B cell (primary cell): ENCODE data around the gene C20orf204. TPM values are rescaled to one million over a fixed set of nuclear protein-coding genes. Genes with fewer than 3 reads are reported as not detected.

Experiments used
- ATAC-seq: fragments of 200-7000 bp; cut with Tn5 transposase; one replicate; pipeline ENCODE4 v1.10.0; 2021; ENCODE audit warnings: low read depth, mild to moderate bottlenecking, moderate number of reproducible peaks, moderate library complexity
- CTCF ChIA-PET: fragments of 350-600 bp; sonication (Branson Sonifier 250); formaldehyde crosslinking; loops from one replicate; lab custom pipeline; 2021; ENCODE audit warnings: antibody characterized with exemption, inconsistent platforms; lab: Charles Lee
- POLR2A ChIA-PET: fragments of 350-600 bp; sonication (Branson Sonifier 250); formaldehyde crosslinking; loops from one replicate; lab custom pipeline; 2021; ENCODE audit warnings: antibody characterized with exemption; lab: Charles Lee
- DNase-seq: peaks from one replicate; pipeline ENCODE4 v3.0.0; 2013
- H2AFZ ChIP-seq: 2 replicates; pipeline ENCODE4 v1.6.1; 2012; ENCODE audit warnings: mild to moderate bottlenecking, low read depth, low read length; ENCODE audit not compliant: insufficient read depth, poor library complexity, severe bottlenecking
- H3K27ac ChIP-seq, 2 donors: 1 replicate in 1 of 2; 2 replicates in 1 of 2; pipeline ENCODE4 v1.5.1; 2012 to 2013; ENCODE audit warnings: low read length in 2 of 2, mild to moderate bottlenecking in 2 of 2, moderate library complexity in 1 of 2
- H3K27me3 ChIP-seq, 4 experiments: fragments of 200-600 bp in 1 of 4; sonication (generic) in 1 of 4; replicated peaks in 1 of 4; 1 replicate in 2 of 4; 2 replicates in 2 of 4; pipeline versions ENCODE4 v1.6.1 to v1.7.0; 2013 to 2016; ENCODE audit warnings: low read length in 3 of 4, mild to moderate bottlenecking in 2 of 4, mixed read lengths in 1 of 4, moderate library complexity in 1 of 4; ENCODE audit not compliant: insufficient read depth in 4 of 4, control insufficient read depth in 3 of 4; ENCODE audit errors: control extremely low read depth in 1 of 4
- H3K36me3 ChIP-seq, 2 experiments: replicated peaks in 1 of 2; 1 replicate in 1 of 2; 2 replicates in 1 of 2; pipeline versions ENCODE4 v1.6.1 to v1.7.1; 2013; ENCODE audit warnings: low read length in 1 of 2; ENCODE audit not compliant: insufficient read depth in 2 of 2, control insufficient read depth in 1 of 2; ENCODE audit errors: control extremely low read depth in 1 of 2, extremely low read depth in 1 of 2
- H3K4me1 ChIP-seq, 2 donors: fragments of 200-600 bp in 1 of 2; sonication (generic) in 1 of 2; 1 replicate in 1 of 2; 2 replicates in 1 of 2; pipeline versions ENCODE4 v1.5.1 to v1.6.1; 2013 to 2017; ENCODE audit warnings: low read length in 2 of 2; ENCODE audit not compliant: control insufficient read depth in 2 of 2, insufficient read depth in 2 of 2
- H3K4me2 ChIP-seq: replicated peaks from 2 replicates; pipeline ENCODE3; 2012; ENCODE audit warnings: mild to moderate bottlenecking, low read depth, low read length; ENCODE audit not compliant: poor library complexity, severe bottlenecking
- H3K4me3 ChIP-seq, 5 experiments: fragments of 200-600 bp in 1 of 5; sonication (generic) in 1 of 5; 1 replicate in 3 of 5; 2 replicates in 2 of 5; pipeline versions ENCODE4 v1.5.1 to v1.7.0; 2011 to 2016; ENCODE audit warnings: low read length in 4 of 5, mild to moderate bottlenecking in 4 of 5, low read depth in 2 of 5, control low read depth in 1 of 5, moderate library complexity in 1 of 5; ENCODE audit not compliant: insufficient read depth in 1 of 5; ENCODE audit errors: control extremely low read depth in 1 of 5, extremely low read depth in 1 of 5
- H3K79me2 ChIP-seq: fragments of 200-600 bp; sonication (generic); one replicate; pipeline ENCODE4 v1.6.0; 2016; ENCODE audit warnings: low read length; ENCODE audit not compliant: control insufficient read depth, insufficient read depth
- H3K9ac ChIP-seq: fragments of 200-600 bp; sonication (generic); 2 replicates; pipeline ENCODE4 v1.6.1; 2017; ENCODE audit warnings: mild to moderate bottlenecking, low read length, moderate library complexity
- H3K9me3 ChIP-seq, 3 donors: one replicate each; pipeline versions ENCODE4 v1.6.1 to v1.7.1; 2013; ENCODE audit warnings: low read length in 2 of 3; ENCODE audit not compliant: control insufficient read depth in 2 of 3, insufficient read depth in 1 of 3; ENCODE audit errors: control extremely low read depth in 1 of 3
- H4K20me1 ChIP-seq: 2 replicates; pipeline ENCODE4 v1.6.0; 2012; ENCODE audit warnings: mild to moderate bottlenecking, low read length; ENCODE audit not compliant: insufficient read depth, control insufficient read depth, poor library complexity, severe bottlenecking
- H3K27ac Mint-ChIP-seq: one replicate; pipeline ENCODE4 v1.8.0; 2021; ENCODE audit warnings: mixed read lengths
- H3K27me3 Mint-ChIP-seq: one replicate; pipeline ENCODE4 v1.8.0; 2021; ENCODE audit warnings: mixed read lengths
- H3K4me1 Mint-ChIP-seq: one replicate; pipeline ENCODE4 v1.8.0; 2021; ENCODE audit warnings: mixed read lengths
- H3K4me3 Mint-ChIP-seq: one replicate; pipeline ENCODE4 v1.8.0; 2021; ENCODE audit warnings: mixed read lengths
- H3K9me3 Mint-ChIP-seq: one replicate; pipeline ENCODE4 v1.8.0; 2022; ENCODE audit warnings: mixed read lengths; ENCODE audit not compliant: insufficient read depth
- CTCF ChIP-seq: fragments of 200-600 bp; IDR thresholded peaks from one replicate; pipeline ENCODE4 v1.8.0; 2022; ENCODE audit warnings: antibody characterized with exemption, mild to moderate bottlenecking
- EZH2 ChIP-seq: IDR thresholded peaks from 2 replicates; pipeline ENCODE4 v1.6.1; 2012; ENCODE audit warnings: borderline replicate concordance, low read depth, mild to moderate bottlenecking, moderate library complexity, low read length; ENCODE audit not compliant: insufficient read depth, poor library complexity, severe bottlenecking
- WGBS: methylation state at CpG from one replicate; pipeline ENCODE4 v1.1.5; 2013; ENCODE audit warnings: missing lambda C conversion rate; ENCODE audit not compliant: insufficient coverage; 5-methylcytosine and 5-hydroxymethylcytosine counted together
- intact Hi-C: fragments of 100-400 bp; cut with micrococcal nuclease; formaldehyde crosslinking; loops from one replicate; pipeline ENCODE4 v1.10.0; 2022
- polyA plus RNA-seq: library from polyadenylated mRNA; depleted of rRNA; stranded (reverse); fragments of >200 nt; gene quantifications from 2 replicates; pipeline ENCODE4 v1.2.3, GENCODE V29; 2012
- total RNA-seq, 2 donors: library from RNA; stranded (reverse); fragments of 120-200 nt in 1 of 2; gene quantifications; 1 replicate in 1 of 2; 2 replicates in 1 of 2; pipeline versions ENCODE4 v1.2.3 to v1.2.4, GENCODE V29; 2013 to 2022

Gene C20orf204
- total and polyA plus RNA-seq, 2 donors (not counting 1 experiment from before 2014, with no cell fraction given): 0.24 to 2.5 TPM

- Histone ChIP-seq H2AFZ (no peak overlapping the region), H3K9me3 (no peaks in the 10 kb centered on the region), H3K27ac (no peak overlapping the region), H3K9ac (no peak overlapping the region), H4K20me1 (peaks cover 44% of the 10 kb centered on the region), H3K4me3 (no peak overlapping the region), H3K79me2 (peaks cover 41% of the 10 kb centered on the region), H3K4me1 (peaks cover 0 to 6% of the 10 kb centered on the region in 2 donors), H3K27me3 (no peaks in the 10 kb centered on the region), H3K36me3 (peaks cover 11 to 76% of the 10 kb centered on the region in 2 experiments), H3K4me2 (no peak overlapping the region)
- DNase-seq: no peak
- intact Hi-C loops: no loop called here
- no peak for ATAC-seq
- POLR2A ChIA-PET: interaction anchor here (0.7 kb wide), 1 partner anchor 135 kb away, joined by 4 read pairs; no protein-coding TSS in a partner anchor
- CTCF ChIA-PET: no interaction called here
- no peaks in the 10 kb centered on the region for H3K9me3 Mint-ChIP-seq
- TF ChIP-seq CTCF: no peak
- no peak for TF ChIP-seq EZH2
- no peaks in the 10 kb centered on the region for H3K27me3 Mint-ChIP-seq
- 95% methylated on average over 10 of the region's 11 CpGs for WGBS
- H3K4me1 Mint-ChIP-seq: peaks cover 6% of the 10 kb centered on the region
- no peak overlapping the region for H3K27ac Mint-ChIP-seq
- H3K4me3 Mint-ChIP-seq: no peak overlapping the region
Observed at GRCh38 chr20:64001607-64002011, 34.4 kb upstream of the C20orf204 start.

DNA sequence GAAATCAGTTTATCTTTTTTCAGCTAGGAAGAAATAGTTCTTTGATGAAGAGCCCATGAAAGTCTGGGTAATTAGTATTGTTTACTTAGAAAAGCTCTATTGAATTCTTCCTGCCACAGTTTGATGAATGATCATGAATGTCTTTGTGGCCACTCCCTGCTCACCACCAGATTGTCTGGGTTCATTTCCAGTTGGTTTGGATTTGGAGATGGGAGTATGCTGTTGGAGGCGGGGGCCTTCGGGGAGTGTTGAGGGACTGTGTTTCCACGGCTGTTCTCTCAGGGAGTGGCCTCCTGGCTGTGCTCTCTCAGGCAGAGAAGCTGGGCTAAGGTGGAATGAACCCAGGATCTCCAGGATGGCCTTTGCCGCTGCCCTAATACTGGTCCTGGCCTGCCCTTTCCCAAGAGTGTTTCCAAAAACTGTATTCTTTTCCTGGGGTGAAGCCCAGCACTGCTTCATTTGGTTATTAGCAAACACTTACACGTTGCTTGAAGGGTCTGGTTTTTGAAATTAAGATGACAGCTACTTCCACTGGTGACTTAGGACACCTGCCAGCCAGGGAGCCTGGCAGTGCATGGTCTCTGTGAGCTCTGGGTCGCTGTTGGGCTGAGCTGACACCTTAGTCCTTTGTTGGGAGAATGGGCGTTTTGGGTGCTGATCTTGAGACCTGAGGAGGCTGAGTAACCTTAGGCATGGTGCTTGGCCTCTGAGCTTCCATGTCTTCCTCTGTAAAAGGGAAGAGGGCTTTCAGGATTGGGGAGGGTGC is 31.8 kb upstream of the C20orf204 start:
- 92% methylated on average over 7 of the region's 7 CpGs for WGBS
- TF ChIP-seq CTCF (no peak), EZH2 (no peak)
- H3K4me1 Mint-ChIP-seq: peaks cover 6% of the 10 kb centered on the region
- H3K27me3 Mint-ChIP-seq: no peaks in the 10 kb centered on the region
- ChIA-PET CTCF (no interaction called here), POLR2A (no interaction called here)
- Histone ChIP-seq H3K79me2 (peaks cover 57% of the 10 kb centered on the region), H2AFZ (no peak overlapping the region), H3K27ac (no peak overlapping the region), H3K4me1 (peaks cover 0 to 6% of the 10 kb centered on the region in 2 donors), H3K27me3 (no peaks in the 10 kb centered on the region), H3K9ac (no peak overlapping the region), H3K9me3 (peaks cover 0 to 4% (median 0%) of the 10 kb centered on the region in 3 donors), H3K4me2 (no peak overlapping the region), H3K4me3 (no peak overlapping the region), H3K36me3 (peaks cover 4 to 75% of the 10 kb centered on the region in 2 experiments), H4K20me1 (peaks cover 68% of the 10 kb centered on the region)
- ATAC-seq (no peak), DNase-seq (no peak)
- intact Hi-C loops: no loop called here
- H3K27ac Mint-ChIP-seq: no peak overlapping the region
- no peaks in the 10 kb centered on the region for H3K9me3 Mint-ChIP-seq
- H3K4me3 Mint-ChIP-seq: no peak overlapping the region
